Subcutaneous adipose tissue (tissue), 4 donors: Measurements from ENCODE around the gene OR4D2. TPM values are rescaled to one million over a fixed set of nuclear protein-coding genes. Genes with fewer than 3 reads are reported as not detected.

Source experiments
- CTCF ChIP-seq: fragments of 450-650 bp; IDR thresholded peaks from one replicate; pipeline ENCODE4 v1.5.1; 2016; ENCODE audit warnings: low read depth, mild to moderate bottlenecking, control low read depth, antibody characterized with exemption, moderate library complexity
- total RNA-seq, 4 donors: library from RNA; depleted of rRNA; stranded (reverse); fragments of >200 nt; gene quantifications; one replicate each; pipeline ENCODE4 v1.1.0, GENCODE V29; 2016

Gene OR4D2
- total RNA-seq, 4 donors from 2014 or later: not detected

GRCh38 chr17:58176200-58176599 is 9.4 kb downstream of the OR4D2 start:
- no peak for TF ChIP-seq CTCF

GRCh38 chr17:58181796-58182195 is 15.0 kb downstream of the OR4D2 start:
- no peak for TF ChIP-seq CTCF

GRCh38 chr17:58183514-58183913 is 16.7 kb downstream of the OR4D2 start:
- TF ChIP-seq CTCF: no peak

GRCh38 chr17:58184308-58184985 is 17.7 kb downstream of the OR4D2 start:
- TF ChIP-seq CTCF: no peak

GRCh38 chr17:58184986-58185761 is 18.4 kb downstream of the OR4D2 start:
- no peak for TF ChIP-seq CTCF

- no peak for TF ChIP-seq CTCF
Observed at GRCh38 chr17:58186591-58186990, 19.8 kb downstream of the OR4D2 start.

- no peak for TF ChIP-seq CTCF
Observed at GRCh38 chr17:58187063-58187462, 20.3 kb downstream of the OR4D2 start.
